Activated CD8-positive, alpha-beta memory T cell treated with anti-CD3 and anti-CD28 coated beads for 36 hours (primary cell): ENCODE measurements around the gene OR4C46. TPM values are rescaled to one million over a fixed set of nuclear protein-coding genes. Genes with fewer than 3 reads are reported as not detected.
"Not testable (repeated sequence)": the region's sequence is repeated elsewhere in the genome, so short reads cannot be mapped to it uniquely, and the experiment has no call there.

Source experiments
- CTCF ChIA-PET: fragments of 350-600 bp; sonication (Branson Sonifier 250); formaldehyde crosslinking; loops from one replicate; lab custom pipeline; 2021; ENCODE audit warnings: antibody characterized with exemption; lab: Charles Lee
- POLR2A ChIA-PET: fragments of 350-600 bp; sonication (Branson Sonifier 250); formaldehyde crosslinking; loops from one replicate; lab custom pipeline; 2021; ENCODE audit warnings: antibody characterized with exemption; lab: Charles Lee
- total RNA-seq, 2 experiments: library from RNA; stranded (reverse); gene quantifications; one replicate each; pipeline ENCODE4 v1.2.3, GENCODE V29; 2021

The OR4C46 gene
- not detected for total RNA-seq

GRCh38 chr11:54603898-54604297 is at the start of gene OR4C46:
Gene OR4C46, minus strand, starts transcription at chr11:54603998. Its CDS starts 0 bp downstream, at chr11:54603998.
- ChIA-PET POLR2A (no interaction called here), CTCF (no interaction called here)

DNA sequence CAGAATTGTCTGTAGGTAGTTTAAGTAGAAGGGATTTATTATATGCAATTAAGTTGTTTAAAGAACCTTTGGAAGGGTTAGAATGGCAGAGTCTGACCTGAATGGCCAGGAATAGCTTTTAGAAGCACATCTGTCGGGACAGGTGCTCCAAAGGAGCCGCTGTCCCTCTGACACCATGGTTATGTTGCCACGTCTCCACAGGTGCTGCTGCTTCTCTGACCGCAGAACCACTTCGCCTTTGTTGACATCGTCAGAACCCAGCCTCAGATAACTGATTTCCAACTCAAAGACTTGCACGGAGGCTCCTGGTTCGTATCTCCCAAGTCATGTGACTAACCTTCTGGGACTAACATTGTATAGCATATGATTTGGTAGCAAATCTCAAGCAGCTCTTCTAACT is 41.8 kb upstream of the OR4C46 start:
- CTCF ChIA-PET = not testable (repeated sequence)

DNA sequence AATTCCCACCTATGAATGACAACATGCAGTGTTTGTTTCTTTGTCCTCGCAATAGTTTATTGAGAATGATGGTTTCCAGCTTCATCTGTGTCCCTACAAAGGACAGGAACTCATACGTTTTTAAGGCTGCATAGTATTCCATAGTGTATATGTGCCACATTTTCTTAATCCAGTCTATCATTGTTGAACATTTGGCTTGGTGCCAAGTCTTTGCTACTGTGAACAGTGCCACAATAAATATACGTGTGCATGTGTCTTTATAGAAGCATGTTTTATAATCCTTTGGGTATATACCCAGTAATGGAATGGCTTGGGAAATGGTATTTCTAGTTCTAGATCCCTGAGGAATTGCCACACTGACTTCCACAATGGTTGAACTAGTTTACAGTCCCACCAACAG is 42.4 kb downstream of the OR4C46 start:
- POLR2A ChIA-PET, CTCF ChIA-PET: not testable (repeated sequence)

More for the DNA sequence above, 41.8 kb upstream of the OR4C46 start:
- POLR2A ChIA-PET = not testable (repeated sequence)

DNA sequence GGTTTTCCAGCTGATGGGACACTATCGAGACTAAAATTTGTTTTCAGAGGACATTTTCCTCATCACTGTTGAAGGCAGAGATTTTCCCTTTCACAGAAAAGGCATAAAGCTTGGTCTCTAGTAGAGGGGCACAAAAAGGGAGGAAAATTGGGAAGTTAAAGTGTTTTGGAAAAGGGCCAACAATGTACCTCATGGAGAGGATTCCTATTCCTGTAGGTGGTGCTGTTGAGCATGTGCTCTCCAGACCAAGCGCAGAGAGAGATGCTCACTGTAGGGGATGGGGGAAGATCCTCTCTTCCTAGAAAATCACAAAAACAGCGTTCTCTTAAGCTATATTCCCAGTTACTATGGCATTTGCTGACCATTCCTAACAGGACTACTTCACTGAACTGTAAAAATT is 44.9 kb downstream of the OR4C46 start:
- ChIA-PET CTCF (no interaction called here), POLR2A (no interaction called here)

GRCh38 chr11:54558407-54558806 is 45.4 kb downstream of the OR4C46 start:
- ChIA-PET POLR2A (no interaction called here), CTCF (no interaction called here)

Other genes with a start within 250 kb of the OR4C46 start
- not detected for gene OR4A5, start 102.8 kb upstream of the OR4C46 start, total RNA-seq